Right cardiac atrium (tissue), 5 donors: ENCODE measurements around the gene STAG1. TPM values are rescaled to one million over a fixed set of nuclear protein-coding genes. Genes with fewer than 3 reads are reported as not detected.

ENCODE experiments used
- ATAC-seq, 2 donors: fragments of 200-7000 bp; cut with Tn5 transposase; one replicate each; pipeline versions ENCODE4 v1.8.0 to v1.9.1; 2020; ENCODE audit warnings: moderate library complexity in 2 of 2, mild to moderate bottlenecking in 1 of 2
- DNase-seq, 3 donors: peaks; one replicate each; pipeline ENCODE4 v3.0.0-alpha.2; 2020
- H3K27ac ChIP-seq: one replicate; pipeline ENCODE4 v1.5.1; 2013; ENCODE audit warnings: mild to moderate bottlenecking, low read length, control low read depth, moderate library complexity
- H3K27me3 ChIP-seq: one replicate; pipeline ENCODE4 v1.6.1; 2013; ENCODE audit not compliant: control insufficient read depth, insufficient read depth
- H3K4me1 ChIP-seq: one replicate; pipeline ENCODE4 v1.6.1; 2013; ENCODE audit warnings: low read length; ENCODE audit not compliant: control insufficient read depth, insufficient read depth
- H3K4me3 ChIP-seq: one replicate; pipeline ENCODE4 v1.5.1; 2013; ENCODE audit warnings: low read length, control low read depth
- H3K9me3 ChIP-seq: one replicate; pipeline ENCODE4 v1.6.1; 2013; ENCODE audit warnings: low read length; ENCODE audit not compliant: control insufficient read depth
- WGBS: extraction: QIAGEN DNeasy Blood & Tissue Kit; methylation state at CpG from one replicate; pipeline ENCODE4 v1.1.7; 2013; 5-methylcytosine and 5-hydroxymethylcytosine counted together
- intact Hi-C, 4 donors: fragments of 100-400 bp; cut with DNase I; formaldehyde crosslinking; loops; one replicate each; pipeline versions ENCODE4 v1.11.0 to v1.14.0; 2022 to 2023
- polyA plus RNA-seq: library from polyadenylated mRNA; stranded (reverse); fragments of 200-250 nt; gene quantifications from one replicate; pipeline ENCODE4 v1.2.3, GENCODE V29; 2013
- total RNA-seq, 4 donors: library from RNA; stranded (reverse); fragmentation: NEBNext Ultra II Directional; extraction: Animal tissue kit (Norgen Biotek cat#: 25700); gene quantifications; one replicate each; pipeline ENCODE4 v1.2.1, GENCODE V29; 2021
- donor health status: healthy with polysubstance abuse.
- donor health status: DM: no; HTN: yes; CAD: no.
- donor health status: DM: no; HTN: no; CAD: no.
- donor health status: DM: no; HTN: yes; CAD: no; lungs with severe emphysema.
- donor health status: DM: yes; HTN: yes; CAD: no.

Gene STAG1
- total and polyA plus RNA-seq, 5 donors = 8.1 to 30.9 (median 27.2) TPM

DNA sequence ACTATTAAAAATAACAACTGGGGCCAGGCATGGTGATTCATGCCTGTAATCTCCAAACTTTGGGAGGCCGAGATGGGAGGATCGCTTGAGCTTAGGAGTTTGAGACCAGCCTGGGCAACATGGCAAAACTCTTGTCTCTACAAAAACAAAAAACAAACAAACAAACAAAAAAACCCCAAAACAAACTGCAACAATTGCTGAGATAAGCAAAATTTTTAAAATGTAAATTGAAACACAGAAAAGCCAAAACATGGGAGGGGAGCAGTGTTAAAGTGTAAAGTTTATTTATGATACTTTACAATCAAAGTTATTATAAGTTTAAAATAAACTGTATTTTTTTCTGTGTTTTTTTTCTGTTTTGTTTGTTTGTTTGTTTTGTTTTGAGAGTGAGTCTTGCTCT lies 294.4 kb downstream of the STAG1 start:
- no peaks in the 10 kb centered on the region for H3K4me1 ChIP-seq
- ATAC-seq = no peak
- intact Hi-C loops = no loop called here
- DNase-seq = no peak
- no peak overlapping the region for H3K4me3 ChIP-seq
- no peak overlapping the region for H3K27ac ChIP-seq
- H3K27me3 ChIP-seq = no peaks in the 10 kb centered on the region
- peaks cover 8% of the 10 kb centered on the region for H3K9me3 ChIP-seq
- 97% methylated on average over 2 of the region's 2 CpGs for WGBS

DNA sequence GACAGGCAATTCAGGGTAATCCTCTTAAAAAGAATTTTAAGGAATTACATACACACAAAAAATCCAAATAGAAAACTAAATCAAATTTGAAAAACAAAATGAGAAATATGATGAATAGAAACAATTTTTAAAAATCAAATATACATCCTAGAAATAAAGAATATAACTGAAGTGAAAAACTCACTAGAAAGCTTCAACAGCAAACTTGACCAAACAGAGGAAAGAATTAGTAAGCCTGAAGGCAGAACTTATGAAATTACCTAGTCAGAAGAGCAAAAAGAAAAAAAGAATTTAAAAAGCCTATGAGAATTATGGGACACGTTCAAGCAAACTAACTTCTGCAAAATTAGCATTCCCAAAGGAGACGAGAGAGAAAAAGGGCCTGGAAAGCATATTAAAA lies 296.0 kb downstream of the STAG1 start:
- Histone ChIP-seq H3K4me3 (no peak overlapping the region), H3K4me1 (no peaks in the 10 kb centered on the region), H3K27ac (no peak overlapping the region), H3K9me3 (peaks cover 8% of the 10 kb centered on the region), H3K27me3 (no peaks in the 10 kb centered on the region)
- no peak for ATAC-seq
- intact Hi-C loops = no loop called here
- no peak for DNase-seq
- 95% methylated on average over 2 of the region's 2 CpGs for WGBS

GRCh38 chr3:136444581-136444980 lies 307.6 kb downstream of the STAG1 start:
- Histone ChIP-seq H3K27ac (no peak overlapping the region), H3K4me3 (no peak overlapping the region), H3K4me1 (no peaks in the 10 kb centered on the region), H3K9me3 (no peaks in the 10 kb centered on the region), H3K27me3 (no peaks in the 10 kb centered on the region)
- DNase-seq (no peak), ATAC-seq (no peak)
- WGBS = 85% methylated on average over 3 of the region's 3 CpGs
- intact Hi-C loops = no loop called here

DNA sequence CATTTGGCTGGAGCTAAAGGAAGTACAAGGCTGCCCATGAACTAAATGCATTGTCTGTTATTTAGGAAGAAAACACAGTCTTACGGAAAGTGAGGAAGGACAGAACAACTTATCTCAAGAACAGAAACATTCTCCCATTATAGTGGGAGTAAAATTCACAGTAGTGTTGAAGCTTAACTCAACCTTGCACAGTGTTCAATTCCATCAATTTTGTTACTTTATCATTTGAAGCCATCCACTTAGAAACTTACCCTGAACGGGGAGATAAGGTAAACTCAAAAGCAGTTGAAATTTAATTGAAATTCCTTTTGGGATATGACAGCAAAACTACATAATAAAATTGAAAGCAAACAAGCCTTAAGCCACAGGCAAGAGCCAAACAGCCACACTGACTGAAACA lies 315.1 kb downstream of the STAG1 start:
- no peak for DNase-seq
- 79% methylated on average over 2 of the region's 2 CpGs for WGBS
- no peak overlapping the region for H3K4me3 ChIP-seq
- H3K4me1 ChIP-seq = no peaks in the 10 kb centered on the region
- no peak for ATAC-seq
- intact Hi-C loops = no loop called here
- no peaks in the 10 kb centered on the region for H3K27me3 ChIP-seq
- no peak overlapping the region for H3K27ac ChIP-seq
- H3K9me3 ChIP-seq = no peaks in the 10 kb centered on the region

GRCh38 chr3:136434429-136434828 lies 317.7 kb downstream of the STAG1 start:
- ATAC-seq = no peak
- intact Hi-C loops = no loop called here
- WGBS = 74% methylated on average over 2 of the region's 2 CpGs
- Histone ChIP-seq H3K27ac (no peak overlapping the region), H3K9me3 (no peaks in the 10 kb centered on the region), H3K4me1 (no peaks in the 10 kb centered on the region), H3K27me3 (no peaks in the 10 kb centered on the region), H3K4me3 (no peak overlapping the region)
- DNase-seq = no peak

- no peak for ATAC-seq
- no peak for DNase-seq
- no peak overlapping the region for H3K4me3 ChIP-seq
- no peak overlapping the region for H3K27ac ChIP-seq
- H3K9me3 ChIP-seq = no peaks in the 10 kb centered on the region
- H3K4me1 ChIP-seq = no peaks in the 10 kb centered on the region
- 98% methylated on average over 4 of the region's 4 CpGs for WGBS
- intact Hi-C loops = no loop called here
- no peaks in the 10 kb centered on the region for H3K27me3 ChIP-seq
These were observed 319.5 kb downstream of the STAG1 start for GRCh38 chr3:136432685-136433084.

- Histone ChIP-seq H3K27ac (no peak overlapping the region), H3K4me3 (no peak overlapping the region), H3K27me3 (no peaks in the 10 kb centered on the region), H3K4me1 (no peaks in the 10 kb centered on the region), H3K9me3 (no peaks in the 10 kb centered on the region)
- intact Hi-C loops = no loop called here
- DNase-seq (no peak), ATAC-seq (no peak)
- WGBS = 88% methylated on average over 2 of the region's 2 CpGs
These were observed 324.0 kb downstream of the STAG1 start for GRCh38 chr3:136428167-136428566.

GRCh38 chr3:136427236-136427635 lies 324.9 kb downstream of the STAG1 start:
- DNase-seq (no peak), ATAC-seq (no peak)
- H3K27me3 ChIP-seq = no peaks in the 10 kb centered on the region
- H3K9me3 ChIP-seq = no peaks in the 10 kb centered on the region
- intact Hi-C loops = no loop called here
- no peaks in the 10 kb centered on the region for H3K4me1 ChIP-seq
- H3K27ac ChIP-seq = no peak overlapping the region
- H3K4me3 ChIP-seq = no peak overlapping the region

DNA sequence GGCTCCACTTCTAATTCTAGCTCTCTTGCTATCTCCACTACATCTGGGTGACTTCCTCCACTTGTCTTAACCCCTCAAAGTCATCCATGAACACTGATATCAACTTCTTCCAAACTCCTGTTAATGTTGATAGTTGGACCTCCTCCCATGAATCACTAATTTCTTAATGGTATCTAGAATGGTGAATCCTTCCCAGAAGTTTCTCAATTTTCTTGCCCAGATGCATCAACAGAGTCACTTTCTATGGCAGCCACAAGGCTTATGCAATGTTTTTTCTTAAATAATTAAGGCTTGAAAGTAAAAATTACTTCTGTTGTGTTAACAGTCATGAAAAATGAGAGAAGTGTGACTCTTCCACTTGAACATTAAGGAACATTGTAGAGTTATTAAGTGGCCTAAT lies 337.7 kb downstream of the STAG1 start:
- Histone ChIP-seq H3K4me3 (no peak overlapping the region), H3K4me1 (no peaks in the 10 kb centered on the region), H3K9me3 (no peaks in the 10 kb centered on the region), H3K27ac (no peak overlapping the region), H3K27me3 (no peaks in the 10 kb centered on the region)
- DNase-seq (no peak), ATAC-seq (no peak)
- intact Hi-C loops = no loop called here

DNA sequence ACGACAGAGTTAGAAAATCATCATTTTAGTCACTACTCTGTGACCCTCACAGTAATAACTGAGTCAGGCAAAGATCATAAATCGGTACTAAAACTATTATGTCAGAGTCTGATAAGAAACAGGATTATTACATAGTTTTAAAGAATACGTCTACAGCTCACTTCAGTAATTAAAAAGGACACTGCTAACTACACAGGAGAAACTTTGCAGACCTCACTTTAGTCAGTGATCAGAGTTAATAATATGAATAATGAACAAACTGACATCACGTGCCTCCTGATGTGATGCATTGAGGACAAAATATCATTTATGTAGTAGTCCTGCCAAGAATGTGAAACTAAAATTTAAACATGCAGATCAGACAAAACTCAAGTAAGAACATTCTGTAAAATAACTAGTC lies 339.9 kb downstream of the STAG1 start:
- ATAC-seq (no peak), DNase-seq (no peak)
- intact Hi-C loops = no loop called here
- H3K9me3 ChIP-seq = no peaks in the 10 kb centered on the region
- no peaks in the 10 kb centered on the region for H3K27me3 ChIP-seq
- no peak overlapping the region for H3K4me3 ChIP-seq
- WGBS = 79% methylated on average over 4 of the region's 4 CpGs
- no peaks in the 10 kb centered on the region for H3K4me1 ChIP-seq
- H3K27ac ChIP-seq = no peak overlapping the region

DNA sequence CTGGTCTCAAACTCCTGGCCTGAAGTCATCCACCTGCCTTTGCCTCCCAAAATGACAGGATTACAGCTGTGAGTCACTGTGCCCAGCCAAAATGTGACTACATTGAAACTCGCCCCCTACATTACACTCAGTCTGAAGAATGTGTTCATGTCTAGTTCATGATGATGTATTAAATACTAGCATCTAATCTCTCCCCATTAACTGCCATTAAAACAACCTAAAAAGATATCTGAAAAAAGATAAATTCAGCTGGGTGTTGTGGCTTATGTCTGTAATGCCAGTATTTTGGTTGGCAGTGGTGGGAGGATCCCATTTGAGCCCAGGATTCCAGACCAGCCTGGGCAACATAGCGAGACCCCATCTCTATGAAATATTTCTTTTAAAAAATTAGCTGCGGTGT lies 342.6 kb downstream of the STAG1 start:
- H3K9me3 ChIP-seq = no peaks in the 10 kb centered on the region
- no peak for ATAC-seq
- 91% methylated on average over 3 of the region's 3 CpGs for WGBS
- intact Hi-C loops = no loop called here
- no peak overlapping the region for H3K4me3 ChIP-seq
- H3K27ac ChIP-seq = no peak overlapping the region
- DNase-seq = no peak
- H3K27me3 ChIP-seq = no peaks in the 10 kb centered on the region
- H3K4me1 ChIP-seq = no peaks in the 10 kb centered on the region

DNA sequence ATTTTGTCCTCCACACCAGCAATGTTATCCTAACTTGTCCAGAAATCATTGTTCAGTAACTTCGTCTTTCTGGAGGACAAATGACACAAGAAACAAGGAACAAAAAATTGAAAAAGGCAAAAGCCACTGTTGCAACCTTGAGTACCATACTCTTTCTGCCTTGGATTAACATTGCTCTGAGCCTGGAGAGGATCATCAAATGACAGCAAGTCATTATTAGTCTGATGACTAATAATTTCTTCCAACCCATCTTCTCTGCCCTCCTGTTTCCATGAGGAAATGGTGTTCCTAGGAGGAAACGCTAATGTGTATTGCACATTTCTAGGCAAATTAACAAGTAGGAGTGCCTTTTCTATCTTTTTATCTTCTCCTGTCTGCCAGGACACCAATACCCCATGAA lies 348.1 kb downstream of the STAG1 start:
- ATAC-seq (no peak), DNase-seq (no peak)
- no peak overlapping the region for H3K4me3 ChIP-seq
- H3K4me1 ChIP-seq = no peaks in the 10 kb centered on the region
- H3K27me3 ChIP-seq = no peaks in the 10 kb centered on the region
- whole genome bisulfite sequencing = 70% methylated on average over 2 of the region's 2 CpGs
- no peaks in the 10 kb centered on the region for H3K9me3 ChIP-seq
- intact Hi-C loops = no loop called here
- H3K27ac ChIP-seq = no peak overlapping the region
